ENCODE measurements around the gene TNIK. TPM values are rescaled to one million over a fixed set of nuclear protein-coding genes. Genes with fewer than 3 reads are reported as not detected.

TNIK gene
- total and polyA plus RNA-seq, 2 of the 13 experiments (the other 11 are each of a cell fraction or from before 2014, with no cell fraction given) = 0.15 to 0.22 TPM

- TF ChIP-seq, protein P1, sequence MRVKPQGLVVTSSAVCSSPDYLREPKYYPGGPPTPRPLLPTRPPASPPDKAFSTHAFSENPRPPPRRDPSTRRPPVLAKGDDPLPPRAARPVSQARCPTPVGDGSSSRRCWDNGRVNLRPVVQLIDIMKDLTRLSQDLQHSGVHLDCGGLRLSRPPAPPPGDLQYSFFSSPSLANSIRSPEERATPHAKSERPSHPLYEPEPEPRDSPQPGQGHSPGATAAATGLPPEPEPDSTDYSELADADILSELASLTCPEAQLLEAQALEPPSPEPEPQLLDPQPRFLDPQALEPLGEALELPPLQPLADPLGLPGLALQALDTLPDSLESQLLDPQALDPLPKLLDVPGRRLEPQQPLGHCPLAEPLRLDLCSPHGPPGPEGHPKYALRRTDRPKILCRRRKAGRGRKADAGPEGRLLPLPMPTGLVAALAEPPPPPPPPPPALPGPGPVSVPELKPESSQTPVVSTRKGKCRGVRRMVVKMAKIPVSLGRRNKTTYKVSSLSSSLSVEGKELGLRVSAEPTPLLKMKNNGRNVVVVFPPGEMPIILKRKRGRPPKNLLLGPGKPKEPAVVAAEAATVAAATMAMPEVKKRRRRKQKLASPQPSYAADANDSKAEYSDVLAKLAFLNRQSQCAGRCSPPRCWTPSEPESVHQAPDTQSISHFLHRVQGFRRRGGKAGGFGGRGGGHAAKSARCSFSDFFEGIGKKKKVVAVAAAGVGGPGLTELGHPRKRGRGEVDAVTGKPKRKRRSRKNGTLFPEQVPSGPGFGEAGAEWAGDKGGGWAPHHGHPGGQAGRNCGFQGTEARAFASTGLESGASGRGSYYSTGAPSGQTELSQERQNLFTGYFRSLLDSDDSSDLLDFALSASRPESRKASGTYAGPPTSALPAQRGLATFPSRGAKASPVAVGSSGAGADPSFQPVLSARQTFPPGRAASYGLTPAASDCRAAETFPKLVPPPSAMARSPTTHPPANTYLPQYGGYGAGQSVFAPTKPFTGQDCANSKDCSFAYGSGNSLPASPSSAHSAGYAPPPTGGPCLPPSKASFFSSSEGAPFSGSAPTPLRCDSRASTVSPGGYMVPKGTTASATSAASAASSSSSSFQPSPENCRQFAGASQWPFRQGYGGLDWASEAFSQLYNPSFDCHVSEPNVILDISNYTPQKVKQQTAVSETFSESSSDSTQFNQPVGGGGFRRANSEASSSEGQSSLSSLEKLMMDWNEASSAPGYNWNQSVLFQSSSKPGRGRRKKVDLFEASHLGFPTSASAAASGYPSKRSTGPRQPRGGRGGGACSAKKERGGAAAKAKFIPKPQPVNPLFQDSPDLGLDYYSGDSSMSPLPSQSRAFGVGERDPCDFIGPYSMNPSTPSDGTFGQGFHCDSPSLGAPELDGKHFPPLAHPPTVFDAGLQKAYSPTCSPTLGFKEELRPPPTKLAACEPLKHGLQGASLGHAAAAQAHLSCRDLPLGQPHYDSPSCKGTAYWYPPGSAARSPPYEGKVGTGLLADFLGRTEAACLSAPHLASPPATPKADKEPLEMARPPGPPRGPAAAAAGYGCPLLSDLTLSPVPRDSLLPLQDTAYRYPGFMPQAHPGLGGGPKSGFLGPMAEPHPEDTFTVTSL (CRISPR knock-in tag; IDR thresholded peaks at IDR 0.05; ENCODE audit: borderline replicate concordance) = peak; percentile 68; the same call in 1 of the 2 replicates
- TF ChIP-seq ZNF772 (CRISPR knock-in tag; IDR thresholded peaks at IDR 0.05) (no peak), ZBTB44 (CRISPR knock-in tag; IDR thresholded peaks at IDR 0.05) (no peak), THAP11 (CRISPR knock-in tag; IDR thresholded peaks at IDR 0.05) (no peak), ZNF282 (IDR thresholded peaks at IDR 0.05; ENCODE audit: partially characterized antibody) (no peak), SNAPC2 (CRISPR knock-in tag; IDR thresholded peaks at IDR 0.05) (no peak), SOX5 (CRISPR knock-in tag; IDR thresholded peaks at IDR 0.05; ENCODE audit: borderline replicate concordance) (peak; percentile 51; the same call in 1 of the 2 replicates), PTBP1 (IDR thresholded peaks at IDR 0.05; ENCODE audit: low read depth, low read length, poor library complexity, severe bottlenecking) (no peak), CC2D1A (CRISPR knock-in tag; IDR thresholded peaks at IDR 0.05) (no peak), ZSCAN31 (CRISPR knock-in tag; IDR thresholded peaks at IDR 0.05; ENCODE audit: low read depth) (no peak), ZNF777 (CRISPR knock-in tag; IDR thresholded peaks at IDR 0.05) (no peak), ZNF232 (CRISPR knock-in tag; IDR thresholded peaks at IDR 0.05; ENCODE audit: borderline replicate concordance) (no peak), ISL2 (CRISPR knock-in tag; IDR thresholded peaks at IDR 0.05) (peak; percentile 66; the same call in 1 of the 2 replicates), POLR2AphosphoS5 (IDR thresholded peaks at IDR 0.05; ENCODE audit: low read depth, low read length) (no peak), KLF9 (CRISPR knock-in tag; IDR thresholded peaks at IDR 0.05; ENCODE audit: low read depth) (no peak), ZMAT5 (CRISPR knock-in tag; IDR thresholded peaks at IDR 0.05; ENCODE audit: borderline replicate concordance, low read depth) (no peak)
- TF ChIP-seq, protein P2, sequence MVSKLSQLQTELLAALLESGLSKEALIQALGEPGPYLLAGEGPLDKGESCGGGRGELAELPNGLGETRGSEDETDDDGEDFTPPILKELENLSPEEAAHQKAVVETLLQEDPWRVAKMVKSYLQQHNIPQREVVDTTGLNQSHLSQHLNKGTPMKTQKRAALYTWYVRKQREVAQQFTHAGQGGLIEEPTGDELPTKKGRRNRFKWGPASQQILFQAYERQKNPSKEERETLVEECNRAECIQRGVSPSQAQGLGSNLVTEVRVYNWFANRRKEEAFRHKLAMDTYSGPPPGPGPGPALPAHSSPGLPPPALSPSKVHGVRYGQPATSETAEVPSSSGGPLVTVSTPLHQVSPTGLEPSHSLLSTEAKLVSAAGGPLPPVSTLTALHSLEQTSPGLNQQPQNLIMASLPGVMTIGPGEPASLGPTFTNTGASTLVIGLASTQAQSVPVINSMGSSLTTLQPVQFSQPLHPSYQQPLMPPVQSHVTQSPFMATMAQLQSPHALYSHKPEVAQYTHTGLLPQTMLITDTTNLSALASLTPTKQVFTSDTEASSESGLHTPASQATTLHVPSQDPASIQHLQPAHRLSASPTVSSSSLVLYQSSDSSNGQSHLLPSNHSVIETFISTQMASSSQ (IDR thresholded peaks at IDR 0.05; ENCODE audit: low read depth) = 0 out of 2 replicates have a peak, but pooled peaks have one; percentile 29
- TF ChIP-seq, protein P2 (CRISPR knock-in tag; IDR thresholded peaks at IDR 0.05; ENCODE audit: borderline replicate concordance) = no peak; the same call in 1 of the 2 replicates
Measured at GRCh38 chr3:171055336-171056178, 404.6 kb downstream of the TNIK start (continued).

All from HepG2 (cell line).